Fibroblast of pulmonary artery (primary cell): Measurements from ENCODE around the gene TFPI.

Experiments
- DNase-seq: peaks from one replicate; pipeline ENCODE4 v3.0.0-alpha.2; 2010; ENCODE audit warnings: low read depth
- H3K4me3 ChIP-seq: replicated peaks from 2 replicates; pipeline ENCODE4 v1.5.1; 2011; ENCODE audit warnings: low read depth, mild to moderate bottlenecking, control low read depth, low read length, moderate library complexity
- CTCF ChIP-seq: IDR thresholded peaks from 2 replicates; pipeline ENCODE4 v1.5.1; 2011; ENCODE audit warnings: mild to moderate bottlenecking, control low read depth, low read length, inconsistent platforms; ENCODE audit errors: missing control alignments

TFPI gene

GRCh38 chr2:187528042-187528441 lies 26.2 kb downstream of the TFPI start:
- no peak overlapping the region for H3K4me3 ChIP-seq
- TF ChIP-seq CTCF = no peak
- no peak for DNase-seq

GRCh38 chr2:187527262-187527661 lies 27.0 kb downstream of the TFPI start:
- no peak for TF ChIP-seq CTCF
- DNase-seq = peak; percentile 94
- H3K4me3 ChIP-seq = no peak overlapping the region

GRCh38 chr2:187526792-187527191 lies 27.4 kb downstream of the TFPI start:
- no peak for TF ChIP-seq CTCF
- peak; percentile 58 for DNase-seq
- no peak overlapping the region for H3K4me3 ChIP-seq

- no peak overlapping the region for H3K4me3 ChIP-seq
- no peak for TF ChIP-seq CTCF
- no peak for DNase-seq
Measured at GRCh38 chr2:187525163-187525900, 28.9 kb downstream of the TFPI start.

DNA sequence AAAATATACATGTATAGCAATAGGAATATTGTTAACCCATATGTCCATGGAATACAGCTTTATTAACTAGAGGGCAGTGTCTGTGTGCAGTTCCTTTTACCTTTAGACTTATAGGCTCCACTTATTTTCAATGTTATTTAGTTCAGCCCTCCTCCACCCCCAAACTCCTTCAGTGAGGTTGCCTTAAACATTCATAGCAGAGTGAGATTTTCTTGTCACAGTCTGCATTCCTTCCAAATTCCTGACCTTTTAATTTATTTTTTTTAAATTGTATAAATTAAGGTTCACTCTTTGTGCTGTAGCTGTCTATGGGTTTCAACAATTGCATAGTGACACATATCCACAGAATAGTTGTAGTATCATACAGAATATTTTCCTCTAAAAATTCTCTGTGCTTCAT lies 30.9 kb downstream of the TFPI start:
- H3K4me3 ChIP-seq = no peak overlapping the region
- TF ChIP-seq CTCF = no peak
- no peak for DNase-seq

DNA sequence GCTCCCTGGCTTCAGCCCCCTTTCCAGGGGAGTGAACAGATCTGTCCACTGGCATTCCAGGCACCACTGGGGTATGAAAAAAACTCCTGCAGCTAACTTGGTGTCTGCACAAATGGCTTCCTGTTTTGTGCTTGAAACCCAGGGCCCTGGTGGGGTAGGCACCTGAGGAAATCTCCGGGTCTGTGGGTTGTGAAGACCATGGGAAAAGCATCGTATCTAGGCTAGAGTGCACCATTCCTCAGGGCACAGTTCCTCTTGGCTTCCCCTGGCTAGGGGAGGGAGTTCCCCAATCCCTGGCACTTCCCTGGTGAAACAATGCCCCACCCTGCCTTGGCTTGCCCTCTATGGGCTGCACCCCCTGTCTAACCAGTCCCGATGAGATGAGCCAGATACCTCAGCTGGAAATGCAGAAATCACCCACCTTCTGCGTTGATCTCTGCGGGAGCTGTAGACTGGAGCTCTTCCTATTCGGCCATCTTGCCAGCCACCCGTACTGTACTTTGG lies 34.1 kb downstream of the TFPI start:
- TF ChIP-seq CTCF = no peak
- no peak for DNase-seq
- H3K4me3 ChIP-seq = no peak overlapping the region
